B cell (primary cell): ENCODE results near the gene GPR143. TPM values are rescaled to one million over a fixed set of nuclear protein-coding genes. Genes with fewer than 3 reads are reported as not detected.

ENCODE experiments used
- ATAC-seq: fragments of 200-7000 bp; cut with Tn5 transposase; one replicate; pipeline ENCODE4 v1.10.0; 2021; ENCODE audit warnings: low read depth, mild to moderate bottlenecking, moderate number of reproducible peaks, moderate library complexity
- CTCF ChIA-PET: fragments of 350-600 bp; sonication (Branson Sonifier 250); formaldehyde crosslinking; loops from one replicate; lab custom pipeline; 2021; ENCODE audit warnings: antibody characterized with exemption, inconsistent platforms; lab: Charles Lee
- POLR2A ChIA-PET: fragments of 350-600 bp; sonication (Branson Sonifier 250); formaldehyde crosslinking; loops from one replicate; lab custom pipeline; 2021; ENCODE audit warnings: antibody characterized with exemption; lab: Charles Lee
- DNase-seq: peaks from one replicate; pipeline ENCODE4 v3.0.0; 2013
- H2AFZ ChIP-seq: 2 replicates; pipeline ENCODE4 v1.6.1; 2012; ENCODE audit warnings: mild to moderate bottlenecking, low read depth, low read length; ENCODE audit not compliant: insufficient read depth, poor library complexity, severe bottlenecking
- H3K27ac ChIP-seq, 2 donors: 1 replicate in 1 of 2; 2 replicates in 1 of 2; pipeline ENCODE4 v1.5.1; 2012 to 2013; ENCODE audit warnings: low read length in 2 of 2, mild to moderate bottlenecking in 2 of 2, moderate library complexity in 1 of 2
- H3K27me3 ChIP-seq, 4 experiments: fragments of 200-600 bp in 1 of 4; sonication (generic) in 1 of 4; replicated peaks in 1 of 4; 1 replicate in 2 of 4; 2 replicates in 2 of 4; pipeline versions ENCODE4 v1.6.1 to v1.7.0; 2013 to 2016; ENCODE audit warnings: low read length in 3 of 4, mild to moderate bottlenecking in 2 of 4, mixed read lengths in 1 of 4, moderate library complexity in 1 of 4; ENCODE audit not compliant: insufficient read depth in 4 of 4, control insufficient read depth in 3 of 4; ENCODE audit errors: control extremely low read depth in 1 of 4
- H3K36me3 ChIP-seq, 2 experiments: replicated peaks in 1 of 2; 1 replicate in 1 of 2; 2 replicates in 1 of 2; pipeline versions ENCODE4 v1.6.1 to v1.7.1; 2013; ENCODE audit warnings: low read length in 1 of 2; ENCODE audit not compliant: insufficient read depth in 2 of 2, control insufficient read depth in 1 of 2; ENCODE audit errors: control extremely low read depth in 1 of 2, extremely low read depth in 1 of 2
- H3K4me1 ChIP-seq, 2 donors: fragments of 200-600 bp in 1 of 2; sonication (generic) in 1 of 2; 1 replicate in 1 of 2; 2 replicates in 1 of 2; pipeline versions ENCODE4 v1.5.1 to v1.6.1; 2013 to 2017; ENCODE audit warnings: low read length in 2 of 2; ENCODE audit not compliant: control insufficient read depth in 2 of 2, insufficient read depth in 2 of 2
- H3K4me2 ChIP-seq: replicated peaks from 2 replicates; pipeline ENCODE3; 2012; ENCODE audit warnings: mild to moderate bottlenecking, low read depth, low read length; ENCODE audit not compliant: poor library complexity, severe bottlenecking
- H3K4me3 ChIP-seq, 5 experiments: fragments of 200-600 bp in 1 of 5; sonication (generic) in 1 of 5; 1 replicate in 3 of 5; 2 replicates in 2 of 5; pipeline versions ENCODE4 v1.5.1 to v1.7.0; 2011 to 2016; ENCODE audit warnings: low read length in 4 of 5, mild to moderate bottlenecking in 4 of 5, low read depth in 2 of 5, control low read depth in 1 of 5, moderate library complexity in 1 of 5; ENCODE audit not compliant: insufficient read depth in 1 of 5; ENCODE audit errors: control extremely low read depth in 1 of 5, extremely low read depth in 1 of 5
- H3K79me2 ChIP-seq: fragments of 200-600 bp; sonication (generic); one replicate; pipeline ENCODE4 v1.6.0; 2016; ENCODE audit warnings: low read length; ENCODE audit not compliant: control insufficient read depth, insufficient read depth
- H3K9ac ChIP-seq: fragments of 200-600 bp; sonication (generic); 2 replicates; pipeline ENCODE4 v1.6.1; 2017; ENCODE audit warnings: mild to moderate bottlenecking, low read length, moderate library complexity
- H3K9me3 ChIP-seq, 3 donors: one replicate each; pipeline versions ENCODE4 v1.6.1 to v1.7.1; 2013; ENCODE audit warnings: low read length in 2 of 3; ENCODE audit not compliant: control insufficient read depth in 2 of 3, insufficient read depth in 1 of 3; ENCODE audit errors: control extremely low read depth in 1 of 3
- H4K20me1 ChIP-seq: 2 replicates; pipeline ENCODE4 v1.6.0; 2012; ENCODE audit warnings: mild to moderate bottlenecking, low read length; ENCODE audit not compliant: insufficient read depth, control insufficient read depth, poor library complexity, severe bottlenecking
- H3K27ac Mint-ChIP-seq: one replicate; pipeline ENCODE4 v1.8.0; 2021; ENCODE audit warnings: mixed read lengths
- H3K27me3 Mint-ChIP-seq: one replicate; pipeline ENCODE4 v1.8.0; 2021; ENCODE audit warnings: mixed read lengths
- H3K4me1 Mint-ChIP-seq: one replicate; pipeline ENCODE4 v1.8.0; 2021; ENCODE audit warnings: mixed read lengths
- H3K4me3 Mint-ChIP-seq: one replicate; pipeline ENCODE4 v1.8.0; 2021; ENCODE audit warnings: mixed read lengths
- H3K9me3 Mint-ChIP-seq: one replicate; pipeline ENCODE4 v1.8.0; 2022; ENCODE audit warnings: mixed read lengths; ENCODE audit not compliant: insufficient read depth
- EZH2 ChIP-seq: IDR thresholded peaks from 2 replicates; pipeline ENCODE4 v1.6.1; 2012; ENCODE audit warnings: borderline replicate concordance, low read depth, mild to moderate bottlenecking, moderate library complexity, low read length; ENCODE audit not compliant: insufficient read depth, poor library complexity, severe bottlenecking
- WGBS: methylation state at CpG from one replicate; pipeline ENCODE4 v1.1.5; 2013; ENCODE audit warnings: missing lambda C conversion rate; ENCODE audit not compliant: insufficient coverage; 5-methylcytosine and 5-hydroxymethylcytosine counted together
- intact Hi-C: fragments of 100-400 bp; cut with micrococcal nuclease; formaldehyde crosslinking; loops from one replicate; pipeline ENCODE4 v1.10.0; 2022
- polyA plus RNA-seq: library from polyadenylated mRNA; depleted of rRNA; stranded (reverse); fragments of >200 nt; gene quantifications from 2 replicates; pipeline ENCODE4 v1.2.3, GENCODE V29; 2012
- total RNA-seq, 2 donors: library from RNA; stranded (reverse); fragments of 120-200 nt in 1 of 2; gene quantifications; 1 replicate in 1 of 2; 2 replicates in 1 of 2; pipeline versions ENCODE4 v1.2.3 to v1.2.4, GENCODE V29; 2013 to 2022
- TF ChIP-seq, protein P1 (sequence below): fragments of 200-600 bp; IDR thresholded peaks from one replicate; pipeline ENCODE4 v1.8.0; 2022; ENCODE audit warnings: antibody characterized with exemption, mild to moderate bottlenecking

GPR143 gene
- total and polyA plus RNA-seq, 2 donors (not counting 1 experiment from before 2014, with no cell fraction given): not detected

DNA sequence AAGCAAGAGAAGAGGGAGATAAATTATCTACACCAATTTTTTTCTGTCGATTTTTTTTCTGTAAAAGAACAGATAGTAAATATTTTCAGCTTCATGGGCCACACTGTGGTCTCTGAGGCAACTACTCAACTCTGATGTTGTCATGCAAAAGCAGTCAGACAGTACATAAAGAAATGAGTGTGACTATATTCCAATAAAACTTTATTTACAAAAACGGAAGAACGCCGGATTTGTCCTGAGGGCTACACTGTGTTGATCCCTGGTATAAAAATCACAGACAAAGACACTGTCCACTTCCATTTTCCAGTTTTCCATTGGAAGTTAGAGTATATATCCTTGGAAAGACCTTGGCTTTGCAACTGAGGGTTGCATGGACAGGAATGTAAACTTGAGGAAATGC is 18.0 kb downstream of the GPR143 start:
- WGBS: no CpG with 5 or more reads among the region's 4 CpGs
- H3K4me3 ChIP-seq: no peak overlapping the region
- H3K4me1 ChIP-seq: peaks cover 0 to 2% of the 10 kb centered on the region in 2 donors
- no peaks in the 10 kb centered on the region for H4K20me1 ChIP-seq
- Mint-ChIP-seq H3K27ac (no peak overlapping the region), H3K27me3 (peaks cover 3% of the 10 kb centered on the region), H3K4me3 (no peak overlapping the region), H3K9me3 (no peaks in the 10 kb centered on the region), H3K4me1 (peaks cover 6% of the 10 kb centered on the region)
- TF ChIP-seq, protein P1, sequence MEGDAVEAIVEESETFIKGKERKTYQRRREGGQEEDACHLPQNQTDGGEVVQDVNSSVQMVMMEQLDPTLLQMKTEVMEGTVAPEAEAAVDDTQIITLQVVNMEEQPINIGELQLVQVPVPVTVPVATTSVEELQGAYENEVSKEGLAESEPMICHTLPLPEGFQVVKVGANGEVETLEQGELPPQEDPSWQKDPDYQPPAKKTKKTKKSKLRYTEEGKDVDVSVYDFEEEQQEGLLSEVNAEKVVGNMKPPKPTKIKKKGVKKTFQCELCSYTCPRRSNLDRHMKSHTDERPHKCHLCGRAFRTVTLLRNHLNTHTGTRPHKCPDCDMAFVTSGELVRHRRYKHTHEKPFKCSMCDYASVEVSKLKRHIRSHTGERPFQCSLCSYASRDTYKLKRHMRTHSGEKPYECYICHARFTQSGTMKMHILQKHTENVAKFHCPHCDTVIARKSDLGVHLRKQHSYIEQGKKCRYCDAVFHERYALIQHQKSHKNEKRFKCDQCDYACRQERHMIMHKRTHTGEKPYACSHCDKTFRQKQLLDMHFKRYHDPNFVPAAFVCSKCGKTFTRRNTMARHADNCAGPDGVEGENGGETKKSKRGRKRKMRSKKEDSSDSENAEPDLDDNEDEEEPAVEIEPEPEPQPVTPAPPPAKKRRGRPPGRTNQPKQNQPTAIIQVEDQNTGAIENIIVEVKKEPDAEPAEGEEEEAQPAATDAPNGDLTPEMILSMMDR: no peak
- no peak for TF ChIP-seq EZH2
- DNase-seq: no peak
- no peaks in the 10 kb centered on the region for H3K36me3 ChIP-seq
- no peak overlapping the region for H3K27ac ChIP-seq
- peaks cover 0 to 4% (median 2%) of the 10 kb centered on the region in 4 experiments for H3K27me3 ChIP-seq
- H3K9ac ChIP-seq: no peak overlapping the region
- POLR2A ChIA-PET: no interaction called here
- intact Hi-C loops: no loop called here
- no peak for ATAC-seq
- H2AFZ ChIP-seq: no peak overlapping the region
- H3K9me3 ChIP-seq: peaks cover 0 to 13% (median 0%) of the 10 kb centered on the region in 3 donors
- CTCF ChIA-PET: no interaction called here
- no peaks in the 10 kb centered on the region for H3K79me2 ChIP-seq
- H3K4me2 ChIP-seq: no peak overlapping the region

DNA sequence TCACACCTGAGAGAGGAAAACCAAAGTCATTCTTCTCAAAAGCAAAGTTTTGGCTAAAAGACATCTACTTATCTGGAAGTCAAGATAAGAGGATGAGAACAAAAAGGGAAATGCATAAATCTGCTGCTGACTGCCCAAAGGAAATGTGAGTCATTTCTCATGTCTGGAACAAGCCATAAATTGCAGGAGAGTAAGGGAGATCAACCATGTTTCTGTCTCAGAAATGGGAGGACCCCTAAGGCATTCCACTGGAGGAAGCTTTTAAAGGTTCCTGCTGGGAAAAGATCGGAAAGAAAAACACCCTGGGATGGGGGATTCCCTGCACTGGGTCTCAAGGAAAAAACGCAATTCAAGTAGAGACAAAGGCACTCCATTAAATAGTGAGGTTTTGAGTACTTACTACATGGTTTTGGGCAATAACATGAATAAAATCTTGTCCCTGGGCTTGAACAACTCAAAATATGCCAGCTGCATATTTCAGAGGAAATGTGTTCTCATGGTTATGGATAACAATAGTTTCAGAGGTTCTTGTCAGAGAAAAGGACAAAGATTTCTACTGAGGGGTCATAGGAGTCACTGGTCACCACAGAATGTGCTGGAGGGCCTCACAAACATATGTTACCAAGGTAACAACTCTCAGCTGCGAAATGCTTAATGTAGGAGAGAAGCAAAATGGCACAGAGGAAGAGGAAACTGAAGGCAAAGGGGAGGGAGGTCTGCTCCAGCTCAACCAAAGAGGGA is 19.3 kb downstream of the GPR143 start:
- peaks cover 0 to 2% of the 10 kb centered on the region in 2 donors for H3K4me1 ChIP-seq
- Mint-ChIP-seq H3K27me3 (peaks cover 3% of the 10 kb centered on the region), H3K27ac (no peak overlapping the region), H3K9me3 (no peaks in the 10 kb centered on the region), H3K4me1 (peaks cover 6% of the 10 kb centered on the region), H3K4me3 (no peak overlapping the region)
- H3K4me2 ChIP-seq: no peak overlapping the region
- TF ChIP-seq EZH2: no peak
- TF ChIP-seq, protein P1: no peak
- ChIA-PET CTCF (no interaction called here), POLR2A (interaction anchor here (0.7 kb wide), 1 partner anchor 185 kb away, joined by 9 read pairs; no protein-coding TSS in a partner anchor)
- H3K4me3 ChIP-seq: no peak overlapping the region
- no peaks in the 10 kb centered on the region for H4K20me1 ChIP-seq
- no peak overlapping the region for H3K9ac ChIP-seq
- no peak overlapping the region for H2AFZ ChIP-seq
- intact Hi-C loops: no loop called here
- WGBS: no CpG with 5 or more reads among the region's 3 CpGs
- no peaks in the 10 kb centered on the region for H3K36me3 ChIP-seq
- H3K27ac ChIP-seq: no peak overlapping the region
- ATAC-seq (no peak), DNase-seq (no peak)
- H3K9me3 ChIP-seq: peaks cover 0 to 13% (median 0%) of the 10 kb centered on the region in 3 donors
- H3K79me2 ChIP-seq: no peaks in the 10 kb centered on the region
- H3K27me3 ChIP-seq: peaks cover 0 to 4% (median 2%) of the 10 kb centered on the region in 4 experiments
